ENCODE measurements around the gene PRRG2.

DNA sequence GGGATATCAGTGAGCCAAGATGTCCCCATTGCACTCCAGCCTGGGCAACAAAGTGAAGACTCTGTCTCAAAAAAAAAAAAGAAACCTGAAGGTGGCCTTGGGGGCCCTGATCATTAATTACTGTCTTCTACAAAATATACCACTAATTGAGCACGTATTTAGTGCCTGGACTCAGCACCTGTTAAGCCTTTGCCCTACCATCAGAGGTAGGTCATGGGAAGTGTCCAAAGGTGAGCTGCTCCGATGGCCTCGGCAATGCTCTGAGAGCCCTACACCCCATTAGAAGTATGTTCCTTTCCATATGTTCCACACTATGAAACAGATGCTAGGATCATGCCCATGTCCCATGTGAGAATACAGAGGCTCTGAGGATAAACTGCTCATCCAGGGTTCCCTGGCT is 21.7 kb upstream of the PRRG2 start:
- TF ChIP-seq POLR2A (IDR thresholded peaks at IDR 0.05): no peak
- TF ChIP-seq POLR2AphosphoS5 (IDR thresholded peaks at IDR 0.05): no peak
- no peak for TF ChIP-seq EP300 (IDR thresholded peaks at IDR 0.05)

All from sigmoid colon (tissue), 4 donors.